WERI-Rb-1 (cell line): ENCODE data around the gene SOBP.

Experiments used
- DNase-seq: peaks from one replicate; pipeline ENCODE4 v3.0.0-alpha.2; 2020
- H3K27ac ChIP-seq: fragments of 250-450 bp; sonication (Bioruptor Pico); 2 replicates; pipeline ENCODE4 v1.5.1; 2020; ENCODE audit warnings: mild to moderate bottlenecking, moderate library complexity
- H3K27me3 ChIP-seq: fragments of 250-450 bp; sonication (Bioruptor Pico); 2 replicates; pipeline ENCODE4 v1.5.1; 2021; ENCODE audit warnings: mild to moderate bottlenecking, low read depth, moderate library complexity; ENCODE audit not compliant: insufficient read depth, severe bottlenecking
- H3K36me3 ChIP-seq: fragments of 250-450 bp; sonication (Bioruptor Pico); 2 replicates; pipeline ENCODE4 v1.5.1; 2020; ENCODE audit warnings: mild to moderate bottlenecking, moderate library complexity
- H3K4me3 ChIP-seq: 2 replicates; pipeline ENCODE4 v1.5.1; 2011; ENCODE audit warnings: low read depth, mild to moderate bottlenecking, control low read depth, low read length
- H3K9me3 ChIP-seq: fragments of 250-450 bp; sonication (Bioruptor Pico); 2 replicates; pipeline ENCODE4 v1.5.1; 2021; ENCODE audit warnings: mild to moderate bottlenecking, moderate library complexity; ENCODE audit not compliant: severe bottlenecking
- CTCF ChIP-seq: IDR thresholded peaks from 2 replicates; pipeline ENCODE4 v1.5.1; 2011; ENCODE audit warnings: low read depth, mild to moderate bottlenecking, control low read depth, inconsistent platforms, low read length

The SOBP gene

GRCh38 chr6:107652526-107653182 is 162.7 kb downstream of the SOBP start:
- H3K4me3 ChIP-seq, result no peak overlapping the region
- H3K9me3 ChIP-seq, result no peaks in the 10 kb centered on the region
- no peak for DNase-seq
- no peaks in the 10 kb centered on the region for H3K27me3 ChIP-seq
- TF ChIP-seq CTCF, result no peak
- no peaks in the 10 kb centered on the region for H3K36me3 ChIP-seq
- H3K27ac ChIP-seq, result no peak overlapping the region

- Histone ChIP-seq H3K27me3 (no peaks in the 10 kb centered on the region), H3K36me3 (no peaks in the 10 kb centered on the region), H3K9me3 (no peaks in the 10 kb centered on the region), H3K4me3 (no peak overlapping the region), H3K27ac (no peak overlapping the region)
- TF ChIP-seq CTCF, result no peak
- no peak for DNase-seq
Measured at GRCh38 chr6:107653183-107653580, 163.3 kb downstream of the SOBP start.

GRCh38 chr6:107653861-107654394 is 164.0 kb downstream of the SOBP start:
- H3K9me3 ChIP-seq, result no peaks in the 10 kb centered on the region
- TF ChIP-seq CTCF, result no peak
- no peaks in the 10 kb centered on the region for H3K36me3 ChIP-seq
- H3K27ac ChIP-seq, result no peak overlapping the region
- no peak for DNase-seq
- H3K27me3 ChIP-seq, result no peaks in the 10 kb centered on the region
- no peak overlapping the region for H3K4me3 ChIP-seq

GRCh38 chr6:107654764-107655163 is 164.8 kb downstream of the SOBP start:
- H3K36me3 ChIP-seq, result no peaks in the 10 kb centered on the region
- H3K4me3 ChIP-seq, result no peak overlapping the region
- H3K27me3 ChIP-seq, result no peaks in the 10 kb centered on the region
- TF ChIP-seq CTCF, result no peak
- H3K9me3 ChIP-seq, result no peaks in the 10 kb centered on the region
- H3K27ac ChIP-seq, result no peak overlapping the region
- DNase-seq, result no peak

GRCh38 chr6:107655245-107655644 is 165.3 kb downstream of the SOBP start:
- H3K27ac ChIP-seq, result no peak overlapping the region
- peak; percentile 58 for DNase-seq
- H3K4me3 ChIP-seq, result no peak overlapping the region
- TF ChIP-seq CTCF, result peak; percentile 80
- H3K36me3 ChIP-seq, result no peaks in the 10 kb centered on the region
- no peaks in the 10 kb centered on the region for H3K9me3 ChIP-seq
- no peaks in the 10 kb centered on the region for H3K27me3 ChIP-seq

- H3K27ac ChIP-seq, result no peak overlapping the region
- no peaks in the 10 kb centered on the region for H3K9me3 ChIP-seq
- no peaks in the 10 kb centered on the region for H3K27me3 ChIP-seq
- no peak for DNase-seq
- H3K36me3 ChIP-seq, result no peaks in the 10 kb centered on the region
- no peak overlapping the region for H3K4me3 ChIP-seq
- no peak for TF ChIP-seq CTCF
Measured at GRCh38 chr6:107655864-107656263, 165.9 kb downstream of the SOBP start.
